OCI-M2 (cell line): ENCODE results near the gene HIVEP3.

Experiments
- DNase-seq: peaks from one replicate; lab custom pipeline; 2025; ENCODE audit not compliant: unreplicated experiment; lab: John Stamatoyannopoulos, UW

HIVEP3 gene

GRCh38 chr1:41620365-41621169 is 298.2 kb downstream of the HIVEP3 start:
- DNase-seq, result no peak

- no peak for DNase-seq
These were observed 299.0 kb downstream of the HIVEP3 start for GRCh38 chr1:41619511-41620364.

GRCh38 chr1:41618871-41619270 is 299.9 kb downstream of the HIVEP3 start:
- DNase-seq, result no peak

- no peak for DNase-seq
These were observed 300.5 kb downstream of the HIVEP3 start for GRCh38 chr1:41618066-41618825.

GRCh38 chr1:41617336-41617735 is 301.4 kb downstream of the HIVEP3 start:
- DNase-seq, result no peak

GRCh38 chr1:41616563-41616962 is 302.2 kb downstream of the HIVEP3 start:
- DNase-seq, result no peak

GRCh38 chr1:41615981-41616380 is 302.7 kb downstream of the HIVEP3 start:
- DNase-seq, result no peak

GRCh38 chr1:41615316-41615715 is 303.4 kb downstream of the HIVEP3 start:
- no peak for DNase-seq

- DNase-seq, result no peak
These were observed 303.9 kb downstream of the HIVEP3 start for GRCh38 chr1:41614818-41615217.

- no peak for DNase-seq
These were observed 304.8 kb downstream of the HIVEP3 start for GRCh38 chr1:41613689-41614574.

- DNase-seq, result no peak
These were observed 305.8 kb downstream of the HIVEP3 start for GRCh38 chr1:41612953-41613352.

GRCh38 chr1:41611932-41612450 is 306.7 kb downstream of the HIVEP3 start:
- DNase-seq, result no peak

- no peak for DNase-seq
These were observed 307.4 kb downstream of the HIVEP3 start for GRCh38 chr1:41611068-41611931.

- no peak for DNase-seq
These were observed 308.4 kb downstream of the HIVEP3 start for GRCh38 chr1:41610361-41610760.

GRCh38 chr1:41609166-41609883 is 309.4 kb downstream of the HIVEP3 start:
- no peak for DNase-seq

GRCh38 chr1:41608211-41608610 is 310.5 kb downstream of the HIVEP3 start:
- no peak for DNase-seq

- no peak for DNase-seq
These were observed 310.9 kb downstream of the HIVEP3 start for GRCh38 chr1:41607808-41608207.

GRCh38 chr1:41599912-41600311 is 318.8 kb downstream of the HIVEP3 start:
- no peak for DNase-seq

- DNase-seq, result no peak
These were observed 320.4 kb downstream of the HIVEP3 start for GRCh38 chr1:41598325-41598724.
